Gastrocnemius medialis (tissue), 4 donors: ENCODE results near the gene NAALADL1. TPM values are rescaled to one million over a fixed set of nuclear protein-coding genes. Genes with fewer than 3 reads are reported as not detected.
"Not testable (repeated sequence)": the region's sequence is repeated elsewhere in the genome, so short reads cannot be mapped to it uniquely, and the experiment has no call there.

ENCODE experiments used
- ATAC-seq, 2 donors: fragments of 150-250 bp; one replicate each; pipeline ENCODE4 v1.9.1; 2016
- DNase-seq, 2 donors: peaks; one replicate each; pipeline ENCODE4 v3.0.0-alpha.2; 2019
- H3K27ac ChIP-seq, 4 donors: fragments of 200-600 bp; sonication (generic); 1 replicate in 1 of 4; 2 replicates in 3 of 4; pipeline ENCODE4 v1.5.1; 2016 to 2018; ENCODE audit warnings: mild to moderate bottlenecking in 2 of 4, moderate library complexity in 1 of 4
- H3K27me3 ChIP-seq, 3 donors: fragments of 200-600 bp; sonication (generic) in 2 of 3; 1 replicate in 1 of 3; 2 replicates in 2 of 3; pipeline versions ENCODE4 v1.5.1 to v1.6.0; 2016 to 2019; ENCODE audit warnings: mild to moderate bottlenecking in 1 of 3, moderate library complexity in 1 of 3
- H3K36me3 ChIP-seq, 2 donors: fragments of 200-600 bp; sonication (generic) in 1 of 2; one replicate each; pipeline ENCODE4 v1.5.1; 2017 to 2018
- H3K4me1 ChIP-seq, 2 donors: fragments of 200-600 bp; sonication (generic) in 1 of 2; one replicate each; pipeline ENCODE4 v1.5.1; 2016 to 2017; ENCODE audit warnings: mild to moderate bottlenecking in 2 of 2
- H3K4me3 ChIP-seq, 4 donors: fragments of 200-600 bp; sonication (generic) in 3 of 4; 1 replicate in 1 of 4; 2 replicates in 3 of 4; pipeline ENCODE4 v1.5.1; 2016 to 2019; ENCODE audit warnings: mild to moderate bottlenecking in 2 of 4
- H3K9me3 ChIP-seq, 3 donors: fragments of 200-600 bp; sonication (generic) in 2 of 3; 1 replicate in 1 of 3; 2 replicates in 2 of 3; pipeline ENCODE4 v1.5.1; 2016 to 2019
- POLR2A ChIP-seq, 2 donors: fragments of 450-650 bp; IDR thresholded peaks; one replicate each; pipeline ENCODE4 v1.6.1; 2017; ENCODE audit warnings: antibody characterized with exemption in 2 of 2, mild to moderate bottlenecking in 2 of 2, moderate library complexity in 2 of 2
- in situ Hi-C, 4 donors: fragments of 200-750 bp; cut with MboI; loops; one replicate each; pipeline versions ENCODE4 v1.15.0 to v1.8.0; 2017; ENCODE audit warnings: low sequenced_read_pairs in 4 of 4
- intact Hi-C: fragments of 100-400 bp; cut with DNase I; formaldehyde crosslinking; loops from one replicate; pipeline ENCODE4 v1.15.1; 2023; ENCODE audit warnings: low total_unique reads
- total RNA-seq, 4 donors: library from RNA; depleted of rRNA; stranded (reverse); fragments of >200 nt; gene quantifications; one replicate each; pipeline versions ENCODE4 v1.1.0 to v1.2.3, GENCODE V29; 2016
- TF ChIP-seq, protein P1 (sequence below), 5 experiments: fragments of 450-650 bp in 3 of 5; fragments of 200-600 bp in 2 of 5; sonication (generic) in 2 of 5; IDR thresholded peaks in 4 of 5; conservative IDR thresholded peaks in 1 of 5; 1 replicate in 4 of 5; 2 replicates in 1 of 5; pipeline ENCODE4 v1.5.1; 2016 to 2019; ENCODE audit warnings: antibody characterized with exemption in 5 of 5, mild to moderate bottlenecking in 3 of 5, moderate library complexity in 3 of 5

Gene NAALADL1
- total RNA-seq, 4 donors from 2014 or later: 0.22 to 4.0 (median 2.6) TPM

GRCh38 chr11:65008016-65008415, 50.3 kb downstream of the NAALADL1 start:
- H3K36me3 ChIP-seq: no peaks in the 10 kb centered on the region
- ATAC-seq (no peak), DNase-seq (no peak)
- TF ChIP-seq, protein P1, sequence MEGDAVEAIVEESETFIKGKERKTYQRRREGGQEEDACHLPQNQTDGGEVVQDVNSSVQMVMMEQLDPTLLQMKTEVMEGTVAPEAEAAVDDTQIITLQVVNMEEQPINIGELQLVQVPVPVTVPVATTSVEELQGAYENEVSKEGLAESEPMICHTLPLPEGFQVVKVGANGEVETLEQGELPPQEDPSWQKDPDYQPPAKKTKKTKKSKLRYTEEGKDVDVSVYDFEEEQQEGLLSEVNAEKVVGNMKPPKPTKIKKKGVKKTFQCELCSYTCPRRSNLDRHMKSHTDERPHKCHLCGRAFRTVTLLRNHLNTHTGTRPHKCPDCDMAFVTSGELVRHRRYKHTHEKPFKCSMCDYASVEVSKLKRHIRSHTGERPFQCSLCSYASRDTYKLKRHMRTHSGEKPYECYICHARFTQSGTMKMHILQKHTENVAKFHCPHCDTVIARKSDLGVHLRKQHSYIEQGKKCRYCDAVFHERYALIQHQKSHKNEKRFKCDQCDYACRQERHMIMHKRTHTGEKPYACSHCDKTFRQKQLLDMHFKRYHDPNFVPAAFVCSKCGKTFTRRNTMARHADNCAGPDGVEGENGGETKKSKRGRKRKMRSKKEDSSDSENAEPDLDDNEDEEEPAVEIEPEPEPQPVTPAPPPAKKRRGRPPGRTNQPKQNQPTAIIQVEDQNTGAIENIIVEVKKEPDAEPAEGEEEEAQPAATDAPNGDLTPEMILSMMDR (IDR thresholded peaks at IDR 0.05 in 4 of 5, conservative IDR thresholded peaks at IDR 0.05 in 1 of 5): no peak
- TF ChIP-seq POLR2A (IDR thresholded peaks at IDR 0.05): no peak
- no peaks in the 10 kb centered on the region for H3K9me3 ChIP-seq
- no peak overlapping the region for H3K27ac ChIP-seq
- in situ Hi-C loops (no loop called here), intact Hi-C loops (no loop called here)
- no peak overlapping the region for H3K4me3 ChIP-seq
- H3K4me1 ChIP-seq: no peaks in the 10 kb centered on the region
- no peaks in the 10 kb centered on the region for H3K27me3 ChIP-seq

GRCh38 chr11:65003968-65004367, 54.4 kb downstream of the NAALADL1 start:
- H3K36me3 ChIP-seq, H3K4me3 ChIP-seq, intact Hi-C loops, H3K27ac ChIP-seq, DNase-seq, H3K27me3 ChIP-seq, H3K4me1 ChIP-seq, H3K9me3 ChIP-seq, ATAC-seq, in situ Hi-C loops: not testable (repeated sequence)

DNA sequence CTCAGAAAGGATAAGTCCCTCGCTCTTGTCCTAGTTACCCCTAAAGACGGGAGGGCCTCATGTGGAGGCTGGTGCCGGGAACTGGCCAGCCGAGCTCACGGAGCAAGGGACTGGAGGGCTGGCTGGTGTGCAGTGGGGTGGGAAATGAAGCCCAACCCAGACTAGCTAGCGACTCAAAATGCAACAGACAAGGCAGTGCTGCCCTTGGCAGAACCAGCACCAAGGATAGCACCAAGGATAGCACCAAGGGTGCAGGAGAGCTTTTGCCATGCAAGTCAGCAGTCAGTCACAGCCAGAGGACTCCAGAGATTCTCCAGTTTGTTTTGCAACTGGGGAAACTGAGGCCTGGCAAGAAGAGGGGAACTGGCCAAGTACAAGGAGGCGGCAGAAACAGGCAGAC, 55.1 kb downstream of the NAALADL1 start:
- Histone ChIP-seq H3K9me3 (no peaks in the 10 kb centered on the region), H3K36me3 (no peaks in the 10 kb centered on the region), H3K4me1 (no peaks in the 10 kb centered on the region), H3K4me3 (no peak overlapping the region), H3K27me3 (no peaks in the 10 kb centered on the region), H3K27ac (no peak overlapping the region)
- intact Hi-C loops: no loop called here
- in situ Hi-C loops: no loop called here
- no peak for DNase-seq
- no peak for TF ChIP-seq POLR2A (IDR thresholded peaks at IDR 0.05)
- TF ChIP-seq, protein P1 (IDR thresholded peaks at IDR 0.05 in 4 of 5, conservative IDR thresholded peaks at IDR 0.05 in 1 of 5): no peak
- ATAC-seq: no peak

GRCh38 chr11:65002706-65003105, 55.6 kb downstream of the NAALADL1 start:
- Histone ChIP-seq H3K27ac (no peak overlapping the region), H3K9me3 (no peaks in the 10 kb centered on the region), H3K27me3 (no peaks in the 10 kb centered on the region), H3K4me1 (no peaks in the 10 kb centered on the region), H3K36me3 (no peaks in the 10 kb centered on the region), H3K4me3 (no peak overlapping the region)
- no peak for TF ChIP-seq POLR2A (IDR thresholded peaks at IDR 0.05)
- TF ChIP-seq, protein P1 (IDR thresholded peaks at IDR 0.05 in 4 of 5, conservative IDR thresholded peaks at IDR 0.05 in 1 of 5): no peak
- no peak for ATAC-seq
- DNase-seq: no peak
- intact Hi-C loops (no loop called here), in situ Hi-C loops (no loop called here)

DNA sequence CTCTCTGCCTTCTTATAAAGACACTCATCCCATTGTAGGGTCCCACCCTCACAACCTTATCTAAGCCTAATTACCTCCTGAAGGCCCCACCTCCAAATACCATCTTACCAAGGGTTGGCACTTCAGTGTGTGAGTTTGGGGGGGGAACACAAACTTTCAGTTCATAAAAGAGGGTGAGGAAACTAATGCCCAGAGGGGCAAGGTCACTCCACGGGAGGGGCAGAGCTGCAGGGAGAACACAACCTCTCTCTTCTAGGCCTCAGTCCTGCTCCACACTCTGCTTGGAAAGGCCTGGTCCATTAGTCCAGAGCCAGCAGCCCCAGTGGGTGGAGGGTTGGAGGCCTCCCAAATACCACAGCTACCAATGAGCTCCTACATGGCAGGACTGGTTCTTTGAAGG, 58.9 kb downstream of the NAALADL1 start:
- no peak for TF ChIP-seq POLR2A (IDR thresholded peaks at IDR 0.05)
- TF ChIP-seq, protein P1 (IDR thresholded peaks at IDR 0.05 in 4 of 5, conservative IDR thresholded peaks at IDR 0.05 in 1 of 5): no peak
- no peaks in the 10 kb centered on the region for H3K9me3 ChIP-seq
- peaks cover 9 to 18% of the 10 kb centered on the region in 2 donors for H3K4me1 ChIP-seq
- H3K4me3 ChIP-seq: no peak overlapping the region
- ATAC-seq (no peak), DNase-seq (no peak)
- intact Hi-C loops (loop anchor here (5.0 kb wide), 2 partner anchors 152 to 188 kb away; no protein-coding TSS in a partner anchor), in situ Hi-C loops (no loop called here)
- no peak overlapping the region for H3K27ac ChIP-seq
- H3K36me3 ChIP-seq: no peaks in the 10 kb centered on the region
- no peaks in the 10 kb centered on the region for H3K27me3 ChIP-seq
